T47D (cell line): ENCODE data around the gene ADGRL2.

Experiments
- DNase-seq, 2 experiments: peaks; one replicate each; pipeline versions ENCODE4 v3.0.0 to v3.0.0-alpha.2; 2011 to 2012; ENCODE audit warnings: low read depth in 1 of 2, low spot score in 1 of 2
- JUND ChIP-seq: IDR thresholded peaks from 2 replicates; pipeline ENCODE4 v1.6.1; 2012; ENCODE audit warnings: low read depth
- in situ Hi-C: cut with HindIII; loops from 2 replicates; pipeline ENCODE4 v1.10.0; 2016; ENCODE audit warnings: low sequenced_read_pairs, low pct_unique_long_range_greater_than_20kb

The ADGRL2 gene

GRCh38 chr1:81954534-81955020 lies 153.8 kb downstream of the ADGRL2 start:
- no peak for TF ChIP-seq JUND
- DNase-seq: no peak
- in situ Hi-C loops: no loop called here

GRCh38 chr1:81967951-81968350 lies 167.2 kb downstream of the ADGRL2 start:
- TF ChIP-seq JUND: no peak
- DNase-seq: no peak
- in situ Hi-C loops: no loop called here

- TF ChIP-seq JUND: no peak
- in situ Hi-C loops: no loop called here
- DNase-seq: no peak
These were observed 169.7 kb downstream of the ADGRL2 start for GRCh38 chr1:81970416-81970815.

GRCh38 chr1:81974222-81974841 lies 173.6 kb downstream of the ADGRL2 start:
- DNase-seq: no peak
- in situ Hi-C loops: no loop called here
- no peak for TF ChIP-seq JUND

- TF ChIP-seq JUND: no peak
- in situ Hi-C loops: no loop called here
- peak in 1 of 2 experiments; percentile 23 for DNase-seq
These were observed 174.3 kb downstream of the ADGRL2 start for GRCh38 chr1:81974883-81975555.

GRCh38 chr1:81976539-81976938 lies 175.8 kb downstream of the ADGRL2 start:
- no peak for DNase-seq
- in situ Hi-C loops: no loop called here

GRCh38 chr1:81978945-81979344 lies 178.2 kb downstream of the ADGRL2 start:
- in situ Hi-C loops: no loop called here
- peak in 1 of 2 experiments; percentile 30 for DNase-seq
- no peak for TF ChIP-seq JUND

More at GRCh38 chr1:81976539-81976938, 175.8 kb downstream of the ADGRL2 start:
- TF ChIP-seq JUND: no peak

- in situ Hi-C loops: no loop called here
- DNase-seq: no peak
- TF ChIP-seq JUND: no peak
These were observed 181.8 kb downstream of the ADGRL2 start for GRCh38 chr1:81982523-81982922.

GRCh38 chr1:81989524-81989923 lies 188.8 kb downstream of the ADGRL2 start:
- in situ Hi-C loops: no loop called here
- TF ChIP-seq JUND: no peak
- no peak for DNase-seq

- no peak for DNase-seq
- in situ Hi-C loops: no loop called here
- TF ChIP-seq JUND: no peak
These were observed 189.5 kb downstream of the ADGRL2 start for GRCh38 chr1:81990241-81990640.

- peak in 1 of 2 experiments; percentile 20 for DNase-seq
- in situ Hi-C loops: no loop called here
- TF ChIP-seq JUND: no peak
These were observed 197.4 kb downstream of the ADGRL2 start for GRCh38 chr1:81998165-81998564.

GRCh38 chr1:81999364-81999763 lies 198.6 kb downstream of the ADGRL2 start:
- no peak for DNase-seq
- no peak for TF ChIP-seq JUND
- in situ Hi-C loops: no loop called here

- no peak for TF ChIP-seq JUND
- DNase-seq: no peak
- in situ Hi-C loops: no loop called here
These were observed 199.5 kb downstream of the ADGRL2 start for GRCh38 chr1:82000221-82000620.
